ENCODE measurements around the gene PSMD11. TPM values are rescaled to one million over a fixed set of nuclear protein-coding genes. Genes with fewer than 3 reads are reported as not detected.

The PSMD11 gene
- total and polyA plus RNA-seq, 3 donors from 2014 or later, result 53.2 to 99.0 (median 59.3) TPM

- peaks cover 10% of the 10 kb centered on the region for H3K4me1 ChIP-seq
Observed at GRCh38 chr17:32493571-32493970, 49.3 kb downstream of the PSMD11 start.

GRCh38 chr17:32493976-32494513 lies 49.7 kb downstream of the PSMD11 start:
- TF ChIP-seq POLR2A (IDR thresholded peaks at IDR 0.05) (no peak), CTCF (IDR thresholded peaks at IDR 0.05) (no peak)
- H3K36me3 ChIP-seq (ENCODE audit: low read depth, missing control alignments), result no peaks in the 10 kb centered on the region
- H3K9me3 ChIP-seq, result no peaks in the 10 kb centered on the region
- 91 to 96% methylated on average over 6 to 11 of the region's 11 CpGs for WGBS, 2 donors
- intact Hi-C loops (cut with DNase I; ENCODE audit: low total_unique reads), result no loop called here
- no peaks in the 10 kb centered on the region for H3K27me3 ChIP-seq
- no peak overlapping the region for H3K4me3 ChIP-seq
- H3K27ac ChIP-seq, result no peak overlapping the region
- peaks cover 10% of the 10 kb centered on the region for H3K4me1 ChIP-seq
- DNase-seq, result no peak

More at GRCh38 chr17:32493571-32493970, 49.3 kb downstream of the PSMD11 start:
- Histone ChIP-seq H3K9me3 (no peaks in the 10 kb centered on the region), H3K36me3 (ENCODE audit: low read depth, missing control alignments) (no peaks in the 10 kb centered on the region), H3K27me3 (no peaks in the 10 kb centered on the region), H3K27ac (no peak overlapping the region), H3K4me3 (no peak overlapping the region)
- 92 to 97% methylated on average over 12 to 15 of the region's 15 CpGs for WGBS, 2 donors
- intact Hi-C loops (cut with DNase I; ENCODE audit: low total_unique reads), result no loop called here
- TF ChIP-seq POLR2A (IDR thresholded peaks at IDR 0.05) (no peak), CTCF (IDR thresholded peaks at IDR 0.05) (no peak)
- no peak for DNase-seq

GRCh38 chr17:32494621-32495358 lies 50.5 kb downstream of the PSMD11 start:
- 90% methylated on average over 17 to 34 of the region's 34 CpGs for WGBS, 2 donors
- Histone ChIP-seq H3K27ac (no peak overlapping the region), H3K9me3 (no peaks in the 10 kb centered on the region), H3K27me3 (no peaks in the 10 kb centered on the region), H3K4me3 (no peak overlapping the region), H3K4me1 (peaks cover 10% of the 10 kb centered on the region), H3K36me3 (ENCODE audit: low read depth, missing control alignments) (no peaks in the 10 kb centered on the region)
- TF ChIP-seq POLR2A (IDR thresholded peaks at IDR 0.05) (no peak), CTCF (IDR thresholded peaks at IDR 0.05) (no peak)
- intact Hi-C loops (cut with DNase I; ENCODE audit: low total_unique reads), result no loop called here
- DNase-seq, result no peak

- intact Hi-C loops (cut with DNase I; ENCODE audit: low total_unique reads), result no loop called here
- H3K27ac ChIP-seq, result no peak overlapping the region
- 39 to 55% methylated on average over 8 to 45 of the region's 45 CpGs for WGBS, 2 donors
- no peaks in the 10 kb centered on the region for H3K27me3 ChIP-seq
- peaks cover 10% of the 10 kb centered on the region for H3K4me1 ChIP-seq
- no peak overlapping the region for H3K4me3 ChIP-seq
- no peaks in the 10 kb centered on the region for H3K36me3 ChIP-seq (ENCODE audit: low read depth, missing control alignments)
- H3K9me3 ChIP-seq, result no peaks in the 10 kb centered on the region
- DNase-seq, result no peak
- TF ChIP-seq POLR2A (IDR thresholded peaks at IDR 0.05) (no peak), CTCF (IDR thresholded peaks at IDR 0.05) (no peak)
Observed at GRCh38 chr17:32495359-32496231, 51.3 kb downstream of the PSMD11 start.
